AG09319 (cell line): ENCODE data around the gene MBOAT2.

Experiments used
- DNase-seq: peaks from one replicate; pipeline ENCODE4 v3.0.0-alpha.2; 2010; ENCODE audit warnings: low read depth; ENCODE audit errors: extremely low read depth
- CTCF ChIP-seq: IDR thresholded peaks from 2 replicates; pipeline ENCODE4 v1.5.1; 2011; ENCODE audit warnings: low read depth, mild to moderate bottlenecking, inconsistent platforms, low read length, moderate library complexity

The MBOAT2 gene

DNA sequence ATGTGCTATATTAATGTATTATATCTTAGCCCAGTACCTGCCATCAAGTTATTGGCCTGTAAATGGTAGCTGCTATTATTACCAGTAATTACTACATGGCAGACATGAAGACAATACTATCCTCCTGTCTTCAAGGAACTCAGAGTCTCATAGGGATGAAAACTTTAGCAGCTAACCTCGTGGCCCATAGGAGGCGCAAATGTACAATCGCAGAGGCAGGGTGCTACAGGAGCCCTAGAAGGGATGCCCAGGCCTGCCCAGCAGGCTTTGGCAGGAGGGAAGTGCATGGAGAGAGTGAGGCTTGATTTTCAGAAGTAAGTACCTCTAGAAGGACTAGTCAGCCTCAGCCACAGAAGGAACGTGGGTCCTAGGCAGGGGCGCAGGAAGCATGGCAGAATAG, 121.4 kb downstream of the MBOAT2 start:
- no peak for DNase-seq
- TF ChIP-seq CTCF, result peak; percentile 23

DNA sequence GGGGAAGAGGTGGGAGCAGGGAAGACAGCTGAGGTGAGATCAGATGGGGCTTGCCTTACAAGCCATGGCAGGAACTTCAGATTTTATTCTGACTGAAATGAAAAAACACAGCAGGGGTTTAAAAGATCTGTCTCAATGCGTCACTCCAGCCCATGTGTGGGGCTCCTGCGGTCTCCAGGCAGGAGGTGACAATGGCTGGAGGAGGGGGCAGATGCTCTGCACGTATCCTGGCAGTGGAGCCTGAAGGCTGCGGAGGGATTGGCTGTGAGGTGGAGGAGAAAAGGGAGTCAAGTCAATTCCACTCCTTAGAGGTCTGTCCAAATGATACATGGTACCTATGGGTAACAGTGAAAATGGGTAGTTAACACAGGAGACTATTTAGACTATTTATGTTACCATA, 125.6 kb downstream of the MBOAT2 start:
- no peak for TF ChIP-seq CTCF

GRCh38 chr2:8877332-8877731, 126.2 kb downstream of the MBOAT2 start:
- DNase-seq, result no peak
- TF ChIP-seq CTCF, result no peak

More for the DNA sequence above, 125.6 kb downstream of the MBOAT2 start:
- no peak for DNase-seq

GRCh38 chr2:8876628-8877027, 126.9 kb downstream of the MBOAT2 start:
- DNase-seq, result no peak
- no peak for TF ChIP-seq CTCF

GRCh38 chr2:8872821-8873432, 130.6 kb downstream of the MBOAT2 start:
- DNase-seq, result peak; percentile 24
- peak; percentile 61 for TF ChIP-seq CTCF

GRCh38 chr2:8870441-8870840, 133.0 kb downstream of the MBOAT2 start:
- no peak for TF ChIP-seq CTCF
- no peak for DNase-seq

DNA sequence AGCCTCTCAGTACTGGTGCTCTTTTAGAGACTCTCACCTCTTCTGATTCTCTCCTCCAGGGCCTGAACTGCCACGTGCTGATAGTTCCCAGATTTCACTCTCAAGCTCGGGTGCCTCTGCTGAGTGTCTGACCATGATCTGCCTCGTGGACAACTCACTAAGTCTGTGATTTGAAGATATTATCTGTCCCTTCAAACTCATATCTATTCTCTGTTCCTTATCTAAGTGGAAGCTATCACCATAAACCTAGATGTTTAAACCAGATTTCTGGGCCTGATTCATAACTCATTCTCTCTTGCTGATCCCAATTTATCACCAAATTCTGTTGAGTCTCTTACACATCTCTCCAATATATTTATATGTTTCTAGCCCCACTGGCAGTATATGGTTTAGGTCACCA, 136.1 kb downstream of the MBOAT2 start:
- DNase-seq, result no peak
- no peak for TF ChIP-seq CTCF
